Esophagus muscularis mucosa (tissue), 4 donors: ENCODE measurements around the gene KRT6A. TPM values are rescaled to one million over a fixed set of nuclear protein-coding genes. Genes with fewer than 3 reads are reported as not detected.
A peak's percentile ranks its signal among the peaks of the same experiment; 100 is the strongest.

Experiments
- DNase-seq: peaks from one replicate; pipeline ENCODE4 v3.0.0-alpha.2; 2017; ENCODE audit errors: extremely low spot score
- H3K27ac ChIP-seq, 4 donors: fragments of 200-600 bp; sonication (generic); replicated peaks in 1 of 4; 1 replicate in 3 of 4; 2 replicates in 1 of 4; pipeline ENCODE4 v1.5.1; 2016 to 2019; ENCODE audit warnings: mild to moderate bottlenecking in 1 of 4
- H3K27me3 ChIP-seq, 4 donors: fragments of 200-600 bp; sonication (generic); one replicate each; pipeline versions ENCODE4 v1.5.1 to v1.6.0; 2016 to 2019
- H3K36me3 ChIP-seq, 4 donors: fragments of 200-600 bp; sonication (generic); one replicate each; pipeline ENCODE4 v1.5.1; 2016 to 2019
- H3K4me1 ChIP-seq, 4 donors: fragments of 200-600 bp; sonication (generic); one replicate each; pipeline ENCODE4 v1.5.1; 2016 to 2019
- H3K4me3 ChIP-seq, 4 donors: fragments of 200-600 bp; sonication (generic); 1 replicate in 2 of 4; 2 replicates in 2 of 4; pipeline ENCODE4 v1.5.1; 2016 to 2019; ENCODE audit warnings: mild to moderate bottlenecking in 4 of 4, moderate library complexity in 1 of 4
- H3K9me3 ChIP-seq, 4 donors: fragments of 200-600 bp; sonication (generic); 1 replicate in 3 of 4; 2 replicates in 1 of 4; pipeline ENCODE4 v1.5.1; 2016 to 2019
- CTCF ChIP-seq, 3 experiments: fragments of 200-600 bp in 2 of 3; fragments of 450-650 bp in 1 of 3; sonication (generic) in 2 of 3; IDR thresholded peaks; one replicate each; pipeline ENCODE4 v1.5.1; 2017 to 2019; ENCODE audit warnings: antibody characterized with exemption in 3 of 3, mild to moderate bottlenecking in 2 of 3, moderate library complexity in 1 of 3
- EP300 ChIP-seq: sonication (generic); formaldehyde crosslinking; IDR thresholded peaks from one replicate; pipeline ENCODE4 v1.6.1; 2017; ENCODE audit warnings: antibody characterized with exemption
- POLR2A ChIP-seq: fragments of 450-650 bp; IDR thresholded peaks from one replicate; pipeline ENCODE4 v1.6.1; 2017; ENCODE audit warnings: antibody characterized with exemption, moderate library complexity, mild to moderate bottlenecking, low read depth
- POLR2AphosphoS5 ChIP-seq, 2 donors: sonication (generic); formaldehyde crosslinking; IDR thresholded peaks; one replicate each; pipeline ENCODE4 v1.6.1; 2017; ENCODE audit warnings: antibody characterized with exemption in 2 of 2
- WGBS: methylation state at CpG from one replicate; pipeline ENCODE4 v1.1.5; 2018; 5-methylcytosine and 5-hydroxymethylcytosine counted together
- intact Hi-C: fragments of 100-400 bp; cut with DNase I; formaldehyde crosslinking; loops from one replicate; pipeline ENCODE4 v1.15.1; 2023
- total RNA-seq, 4 donors: library from RNA; depleted of rRNA; stranded (reverse); fragments of >200 nt; gene quantifications; one replicate each; pipeline versions ENCODE4 v1.1.0 to v1.2.1, GENCODE V29; 2016

Gene KRT6A
- total RNA-seq, 4 donors from 2014 or later: 5.4 TPM; not detected in 3

- no peak for DNase-seq
- peaks cover 0 to 6% (median 0%) of the 10 kb centered on the region in 4 donors for H3K27me3 ChIP-seq
- H3K36me3 ChIP-seq: no peaks in the 10 kb centered on the region
- intact Hi-C loops: no loop called here
- TF ChIP-seq EP300: no peak
- TF ChIP-seq POLR2A: no peak
- H3K9me3 ChIP-seq: no peaks in the 10 kb centered on the region
- H3K4me1 ChIP-seq: peaks cover 0 to 5% (median 0%) of the 10 kb centered on the region in 4 donors
- no peak overlapping the region for H3K4me3 ChIP-seq
- WGBS: 80% methylated on average over 8 of the region's 8 CpGs
- no peak overlapping the region for H3K27ac ChIP-seq
These were observed 33.5 kb upstream of the KRT6A start for GRCh38 chr12:52526511-52526951.

GRCh38 chr12:52525661-52526499, 32.8 kb upstream of the KRT6A start:
- intact Hi-C loops: no loop called here

GRCh38 chr12:52524898-52525591, 32.0 kb upstream of the KRT6A start:
- Histone ChIP-seq H3K9me3 (no peaks in the 10 kb centered on the region), H3K27me3 (peaks cover 0 to 6% (median 0%) of the 10 kb centered on the region in 4 donors), H3K4me1 (peaks cover 0 to 7% (median 0%) of the 10 kb centered on the region in 4 donors), H3K27ac (no peak overlapping the region), H3K4me3 (no peak overlapping the region), H3K36me3 (no peaks in the 10 kb centered on the region)
- TF ChIP-seq POLR2A (no peak), EP300 (no peak), CTCF (IDR thresholded peaks at IDR 0.05) (no peak), POLR2AphosphoS5 (IDR thresholded peaks at IDR 0.05) (no peak)
- WGBS: 92% methylated on average over 4 of the region's 5 CpGs
- DNase-seq: peak; percentile 78
- intact Hi-C loops: no loop called here

More at GRCh38 chr12:52525661-52526499, 32.8 kb upstream of the KRT6A start:
- TF ChIP-seq POLR2AphosphoS5 (IDR thresholded peaks at IDR 0.05) (no peak), CTCF (IDR thresholded peaks at IDR 0.05) (no peak), POLR2A (no peak), EP300 (no peak)
- Histone ChIP-seq H3K4me1 (peaks cover 0 to 7% (median 0%) of the 10 kb centered on the region in 4 donors), H3K4me3 (no peak overlapping the region), H3K9me3 (no peaks in the 10 kb centered on the region), H3K27me3 (peaks cover 0 to 6% (median 0%) of the 10 kb centered on the region in 4 donors), H3K27ac (no peak overlapping the region), H3K36me3 (no peaks in the 10 kb centered on the region)
- 91% methylated on average over 11 of the region's 13 CpGs for WGBS
- peak; percentile 89 for DNase-seq

DNA sequence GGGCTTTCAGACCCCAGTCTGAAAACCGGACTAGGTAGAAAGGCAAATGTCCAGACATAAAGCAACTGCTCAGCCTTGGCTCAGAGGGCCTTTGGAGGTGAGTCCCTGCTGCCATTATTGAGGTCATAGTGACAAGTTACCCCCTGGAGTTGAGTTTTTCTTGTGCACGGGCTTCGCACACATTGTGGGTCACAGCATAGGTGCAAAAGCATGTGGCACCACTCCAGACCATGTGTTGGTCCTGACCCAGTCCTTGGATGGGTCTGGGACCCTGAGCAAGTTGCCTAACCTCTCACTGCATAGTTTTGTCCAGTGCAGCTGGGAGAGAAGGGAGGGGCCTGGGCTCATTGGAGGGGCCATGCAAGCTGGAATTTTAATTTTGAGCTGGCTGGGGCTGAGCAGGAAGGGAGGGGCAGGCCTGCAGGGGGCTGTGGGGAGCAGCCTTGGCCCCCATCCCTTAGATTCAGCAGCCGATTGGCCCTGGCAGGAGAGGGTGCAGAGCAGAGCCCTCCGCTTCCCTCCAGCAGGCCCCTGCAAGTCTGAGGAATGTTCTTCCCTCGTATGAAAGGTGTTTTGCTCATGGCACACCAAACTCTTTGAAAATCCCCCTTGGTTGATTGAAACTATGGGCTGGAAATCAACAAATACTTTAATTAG, 31.3 kb upstream of the KRT6A start:
- 50% methylated on average over 4 of the region's 6 CpGs for WGBS
- peaks cover 0 to 7% (median 0%) of the 10 kb centered on the region in 4 donors for H3K4me1 ChIP-seq
- H3K4me3 ChIP-seq: no peak overlapping the region
- TF ChIP-seq CTCF (IDR thresholded peaks at IDR 0.05): no peak
- no peak for TF ChIP-seq POLR2AphosphoS5 (IDR thresholded peaks at IDR 0.05)
- TF ChIP-seq POLR2A: no peak
- TF ChIP-seq EP300: no peak
- H3K9me3 ChIP-seq: no peaks in the 10 kb centered on the region
- H3K27ac ChIP-seq: no peak overlapping the region
- peaks cover 0 to 6% (median 0%) of the 10 kb centered on the region in 4 donors for H3K27me3 ChIP-seq
- DNase-seq: peak; percentile 88
- H3K36me3 ChIP-seq: no peaks in the 10 kb centered on the region
- intact Hi-C loops: no loop called here
